ENCODE measurements around the gene TMEM45A.

The TMEM45A gene

GRCh38 chr3:100531093-100531492 lies 38.7 kb downstream of the TMEM45A start:
- no peaks in the 10 kb centered on the region for H4K20me1 ChIP-seq (ENCODE audit: insufficient read depth)
- H2AFZ ChIP-seq (ENCODE audit: low read depth), result no peak overlapping the region
- H3K4me1 ChIP-seq (ENCODE audit: low read depth, poor library complexity, severe bottlenecking), result no peaks in the 10 kb centered on the region
- H3K36me3 ChIP-seq (ENCODE audit: insufficient read depth), result no peaks in the 10 kb centered on the region
- no peak for TF ChIP-seq CTCF (conservative IDR thresholded peaks at IDR 0.05; ENCODE audit: low read depth, low read length)
- no peak overlapping the region for H3K9ac ChIP-seq
- H3K27me3 ChIP-seq (ENCODE audit: insufficient read depth, low read depth), result no peaks in the 10 kb centered on the region
- H3K4me2 ChIP-seq, result no peak overlapping the region
- no peak overlapping the region for H3K4me3 ChIP-seq (IDR thresholded peaks at IDR 0.05; ENCODE audit: insufficient read depth, low read depth, low read length)
- no peak overlapping the region for H3K27ac ChIP-seq
- H3K79me2 ChIP-seq (ENCODE audit: insufficient read depth, low read depth), result no peaks in the 10 kb centered on the region

- H3K4me3 ChIP-seq (IDR thresholded peaks at IDR 0.05; ENCODE audit: insufficient read depth, low read depth, low read length), result no peak overlapping the region
- H3K27me3 ChIP-seq (ENCODE audit: insufficient read depth, low read depth), result no peaks in the 10 kb centered on the region
- H3K27ac ChIP-seq, result no peak overlapping the region
- no peaks in the 10 kb centered on the region for H4K20me1 ChIP-seq (ENCODE audit: insufficient read depth)
- no peaks in the 10 kb centered on the region for H3K79me2 ChIP-seq (ENCODE audit: insufficient read depth, low read depth)
- no peak overlapping the region for H2AFZ ChIP-seq (ENCODE audit: low read depth)
- TF ChIP-seq CTCF (conservative IDR thresholded peaks at IDR 0.05; ENCODE audit: low read depth, low read length), result no peak
- H3K9ac ChIP-seq, result no peak overlapping the region
- no peaks in the 10 kb centered on the region for H3K36me3 ChIP-seq (ENCODE audit: insufficient read depth)
- no peaks in the 10 kb centered on the region for H3K4me1 ChIP-seq (ENCODE audit: low read depth, poor library complexity, severe bottlenecking)
- no peak overlapping the region for H3K4me2 ChIP-seq
Observed at GRCh38 chr3:100532411-100532810, 40.0 kb downstream of the TMEM45A start.

- no peaks in the 10 kb centered on the region for H3K4me1 ChIP-seq (ENCODE audit: low read depth, poor library complexity, severe bottlenecking)
- no peak for TF ChIP-seq CTCF (conservative IDR thresholded peaks at IDR 0.05; ENCODE audit: low read depth, low read length)
- H3K27ac ChIP-seq, result no peak overlapping the region
- no peak overlapping the region for H3K4me3 ChIP-seq (IDR thresholded peaks at IDR 0.05; ENCODE audit: insufficient read depth, low read depth, low read length)
- no peaks in the 10 kb centered on the region for H3K36me3 ChIP-seq (ENCODE audit: insufficient read depth)
- H3K9ac ChIP-seq, result no peak overlapping the region
- no peaks in the 10 kb centered on the region for H3K27me3 ChIP-seq (ENCODE audit: insufficient read depth, low read depth)
- no peak overlapping the region for H3K4me2 ChIP-seq
- H4K20me1 ChIP-seq (ENCODE audit: insufficient read depth), result no peaks in the 10 kb centered on the region
- no peaks in the 10 kb centered on the region for H3K79me2 ChIP-seq (ENCODE audit: insufficient read depth, low read depth)
- no peak overlapping the region for H2AFZ ChIP-seq (ENCODE audit: low read depth)
Observed at GRCh38 chr3:100533176-100533575, 40.8 kb downstream of the TMEM45A start.

- Histone ChIP-seq H3K79me2 (ENCODE audit: insufficient read depth, low read depth) (no peaks in the 10 kb centered on the region), H4K20me1 (ENCODE audit: insufficient read depth) (no peaks in the 10 kb centered on the region), H3K4me3 (IDR thresholded peaks at IDR 0.05; ENCODE audit: insufficient read depth, low read depth, low read length) (no peak overlapping the region), H2AFZ (ENCODE audit: low read depth) (no peak overlapping the region), H3K9ac (no peak overlapping the region), H3K4me2 (no peak overlapping the region), H3K27me3 (ENCODE audit: insufficient read depth, low read depth) (no peaks in the 10 kb centered on the region), H3K36me3 (ENCODE audit: insufficient read depth) (no peaks in the 10 kb centered on the region), H3K4me1 (ENCODE audit: low read depth, poor library complexity, severe bottlenecking) (no peaks in the 10 kb centered on the region), H3K27ac (no peak overlapping the region)
- TF ChIP-seq CTCF (conservative IDR thresholded peaks at IDR 0.05; ENCODE audit: low read depth, low read length), result no peak
Observed at GRCh38 chr3:100535610-100535943, 43.2 kb downstream of the TMEM45A start.

GRCh38 chr3:100536093-100536492 lies 43.7 kb downstream of the TMEM45A start:
- Histone ChIP-seq H2AFZ (ENCODE audit: low read depth) (no peak overlapping the region), H3K36me3 (ENCODE audit: insufficient read depth) (no peaks in the 10 kb centered on the region), H3K4me2 (no peak overlapping the region), H3K4me3 (IDR thresholded peaks at IDR 0.05; ENCODE audit: insufficient read depth, low read depth, low read length) (no peak overlapping the region), H3K9ac (no peak overlapping the region), H3K27me3 (ENCODE audit: insufficient read depth, low read depth) (no peaks in the 10 kb centered on the region), H3K27ac (no peak overlapping the region), H4K20me1 (ENCODE audit: insufficient read depth) (no peaks in the 10 kb centered on the region), H3K4me1 (ENCODE audit: low read depth, poor library complexity, severe bottlenecking) (no peaks in the 10 kb centered on the region), H3K79me2 (ENCODE audit: insufficient read depth, low read depth) (no peaks in the 10 kb centered on the region)
- no peak for TF ChIP-seq CTCF (conservative IDR thresholded peaks at IDR 0.05; ENCODE audit: low read depth, low read length)
